Trophoblast cell (in vitro differentiated cells and primary cell): Measurements from ENCODE around the gene ATP9B. TPM values are rescaled to one million over a fixed set of nuclear protein-coding genes. Genes with fewer than 3 reads are reported as not detected.

Source experiments
- DNase-seq, 2 donors: peaks; one replicate each; pipeline ENCODE4 v3.0.0-alpha.2; 2016
- H2AFZ ChIP-seq: 2 replicates; pipeline ENCODE4 v1.6.1; 2013; ENCODE audit warnings: low read length, moderate library complexity, mild to moderate bottlenecking; ENCODE audit not compliant: insufficient read depth, poor library complexity
- H2AK5ac ChIP-seq: 2 replicates; pipeline ENCODE4 v1.6.1; 2013; ENCODE audit warnings: mild to moderate bottlenecking, low read length
- H2BK120ac ChIP-seq: 2 replicates; pipeline ENCODE4 v1.6.1; 2013; ENCODE audit warnings: low read length, mild to moderate bottlenecking, moderate library complexity; ENCODE audit not compliant: insufficient read depth, poor library complexity
- H2BK12ac ChIP-seq: 2 replicates; pipeline ENCODE4 v1.6.1; 2013; ENCODE audit warnings: mild to moderate bottlenecking, low read length, moderate library complexity
- H2BK5ac ChIP-seq: 2 replicates; pipeline ENCODE4 v1.6.1; 2013; ENCODE audit warnings: low read length, low read depth, moderate library complexity, mild to moderate bottlenecking; ENCODE audit not compliant: poor library complexity
- H3K14ac ChIP-seq: 2 replicates; pipeline ENCODE4 v1.6.1; 2013; ENCODE audit warnings: mild to moderate bottlenecking, low read length
- H3K18ac ChIP-seq: 2 replicates; pipeline ENCODE4 v1.6.1; 2013; ENCODE audit warnings: mild to moderate bottlenecking, low read length
- H3K23ac ChIP-seq: 2 replicates; pipeline ENCODE4 v1.6.1; 2013; ENCODE audit warnings: low read length
- H3K27ac ChIP-seq: 2 replicates; pipeline ENCODE4 v1.5.1; 2013; ENCODE audit warnings: low read depth, mild to moderate bottlenecking, inconsistent platforms, low read length, moderate library complexity
- H3K27me3 ChIP-seq: 2 replicates; pipeline ENCODE4 v1.6.1; 2013; ENCODE audit warnings: inconsistent platforms, mild to moderate bottlenecking, low read length, moderate library complexity; ENCODE audit not compliant: insufficient read depth
- H3K36me3 ChIP-seq, 2 experiments: 1 replicate in 1 of 2; 2 replicates in 1 of 2; pipeline ENCODE4 v1.6.1; 2013; ENCODE audit warnings: low read length in 2 of 2, mild to moderate bottlenecking in 2 of 2, moderate library complexity in 1 of 2; ENCODE audit not compliant: insufficient read depth in 2 of 2, control insufficient read depth in 1 of 2
- H3K4ac ChIP-seq: 2 replicates; pipeline ENCODE4 v1.6.1; 2013; ENCODE audit warnings: low read depth, mild to moderate bottlenecking, low read length, moderate library complexity
- H3K4me1 ChIP-seq, 2 experiments: 1 replicate in 1 of 2; 2 replicates in 1 of 2; pipeline ENCODE4 v1.6.1; 2013; ENCODE audit warnings: low read length in 2 of 2, mild to moderate bottlenecking in 2 of 2, moderate library complexity in 1 of 2; ENCODE audit not compliant: insufficient read depth in 2 of 2, control insufficient read depth in 1 of 2
- H3K4me2 ChIP-seq: 2 replicates; pipeline ENCODE4 v1.6.1; 2013; ENCODE audit warnings: inconsistent platforms, mild to moderate bottlenecking, low read length, moderate library complexity
- H3K4me3 ChIP-seq: 2 replicates; pipeline ENCODE4 v1.5.1; 2013; ENCODE audit warnings: mild to moderate bottlenecking, low read depth, low read length, inconsistent platforms
- H3K79me1 ChIP-seq: one replicate; pipeline ENCODE4 v1.6.1; 2013; ENCODE audit warnings: low read length
- H3K79me2 ChIP-seq: 2 replicates; pipeline ENCODE4 v1.6.1; 2013; ENCODE audit warnings: low read length, mild to moderate bottlenecking; ENCODE audit not compliant: control insufficient read depth, insufficient read depth, poor library complexity
- H3K9ac ChIP-seq: 2 replicates; pipeline ENCODE4 v1.6.1; 2013; ENCODE audit warnings: mild to moderate bottlenecking, low read length
- H3K9me3 ChIP-seq: 2 replicates; pipeline ENCODE4 v1.6.1; 2013; ENCODE audit warnings: low read depth, mild to moderate bottlenecking, control low read depth, inconsistent platforms, low read length; ENCODE audit not compliant: insufficient read depth
- H4K12ac ChIP-seq: 2 replicates; pipeline ENCODE4 v1.6.1; 2013; ENCODE audit warnings: low read depth, mild to moderate bottlenecking, low read length, moderate library complexity
- H4K8ac ChIP-seq: 2 replicates; pipeline ENCODE4 v1.6.1; 2013; ENCODE audit warnings: low read depth, mild to moderate bottlenecking, low read length, moderate library complexity
- H4K91ac ChIP-seq: one replicate; pipeline ENCODE4 v1.6.1; 2013; ENCODE audit warnings: low read depth, mild to moderate bottlenecking, low read length, moderate library complexity
- WGBS: extraction: QIAGEN DNeasy Blood & Tissue Kit; methylation state at CpG from one replicate; pipeline ENCODE4 v1.1.7; 2013; ENCODE audit warnings: missing lambda C conversion rate; ENCODE audit not compliant: insufficient read length, insufficient coverage; ENCODE audit errors: extremely low coverage; 5-methylcytosine and 5-hydroxymethylcytosine counted together
- polyA plus RNA-seq: library from polyadenylated mRNA; stranded (reverse); fragments of 200-250 nt; gene quantifications from 2 replicates; pipeline ENCODE4 v1.2.3, GENCODE V29; 2013

The ATP9B gene, protein sequence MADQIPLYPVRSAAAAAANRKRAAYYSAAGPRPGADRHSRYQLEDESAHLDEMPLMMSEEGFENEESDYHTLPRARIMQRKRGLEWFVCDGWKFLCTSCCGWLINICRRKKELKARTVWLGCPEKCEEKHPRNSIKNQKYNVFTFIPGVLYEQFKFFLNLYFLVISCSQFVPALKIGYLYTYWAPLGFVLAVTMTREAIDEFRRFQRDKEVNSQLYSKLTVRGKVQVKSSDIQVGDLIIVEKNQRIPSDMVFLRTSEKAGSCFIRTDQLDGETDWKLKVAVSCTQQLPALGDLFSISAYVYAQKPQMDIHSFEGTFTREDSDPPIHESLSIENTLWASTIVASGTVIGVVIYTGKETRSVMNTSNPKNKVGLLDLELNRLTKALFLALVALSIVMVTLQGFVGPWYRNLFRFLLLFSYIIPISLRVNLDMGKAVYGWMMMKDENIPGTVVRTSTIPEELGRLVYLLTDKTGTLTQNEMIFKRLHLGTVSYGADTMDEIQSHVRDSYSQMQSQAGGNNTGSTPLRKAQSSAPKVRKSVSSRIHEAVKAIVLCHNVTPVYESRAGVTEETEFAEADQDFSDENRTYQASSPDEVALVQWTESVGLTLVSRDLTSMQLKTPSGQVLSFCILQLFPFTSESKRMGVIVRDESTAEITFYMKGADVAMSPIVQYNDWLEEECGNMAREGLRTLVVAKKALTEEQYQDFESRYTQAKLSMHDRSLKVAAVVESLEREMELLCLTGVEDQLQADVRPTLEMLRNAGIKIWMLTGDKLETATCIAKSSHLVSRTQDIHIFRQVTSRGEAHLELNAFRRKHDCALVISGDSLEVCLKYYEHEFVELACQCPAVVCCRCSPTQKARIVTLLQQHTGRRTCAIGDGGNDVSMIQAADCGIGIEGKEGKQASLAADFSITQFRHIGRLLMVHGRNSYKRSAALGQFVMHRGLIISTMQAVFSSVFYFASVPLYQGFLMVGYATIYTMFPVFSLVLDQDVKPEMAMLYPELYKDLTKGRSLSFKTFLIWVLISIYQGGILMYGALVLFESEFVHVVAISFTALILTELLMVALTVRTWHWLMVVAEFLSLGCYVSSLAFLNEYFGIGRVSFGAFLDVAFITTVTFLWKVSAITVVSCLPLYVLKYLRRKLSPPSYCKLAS
- 6.8 and 7.0 TPM in 2 replicates for polyA plus RNA-seq

DNA sequence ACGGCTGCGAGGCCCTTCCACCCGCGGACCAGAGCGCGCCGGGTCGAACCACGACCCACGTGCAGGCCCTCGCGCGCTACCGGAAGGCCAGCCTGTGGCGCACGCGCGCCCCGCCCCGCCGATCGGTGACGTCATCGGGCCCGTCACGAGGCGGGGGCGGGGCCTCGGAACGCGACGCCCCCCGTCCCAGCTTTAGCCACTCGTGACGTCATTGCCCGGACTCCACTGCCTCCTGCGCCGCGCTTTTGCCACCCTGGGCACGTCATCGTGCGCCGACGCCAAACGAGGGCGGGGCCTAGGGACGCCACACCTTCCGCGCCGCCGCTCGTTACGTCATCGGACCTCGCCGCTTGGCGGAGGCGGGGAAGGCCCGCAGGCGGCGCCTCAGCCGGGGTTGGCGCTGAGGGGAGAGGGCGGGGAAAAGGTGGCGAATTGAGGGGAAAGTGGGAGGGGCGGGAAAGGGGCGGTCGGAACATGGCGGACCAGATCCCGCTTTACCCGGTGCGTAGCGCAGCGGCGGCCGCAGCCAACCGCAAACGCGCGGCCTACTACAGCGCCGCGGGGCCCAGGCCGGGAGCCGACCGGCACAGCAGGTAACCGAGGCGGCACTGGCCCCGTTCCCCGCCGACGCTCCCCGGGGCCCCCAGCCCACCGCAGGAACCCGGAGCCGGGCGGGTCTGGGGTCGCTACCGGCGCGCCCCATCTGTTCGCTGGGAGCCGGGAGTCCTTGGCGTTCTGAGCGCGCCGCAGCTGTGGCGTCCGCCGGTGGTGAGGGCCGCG, at the start of gene ATP9B:
Gene ATP9B (plus strand): TSS at position 458 of the 780 bp plus-strand sequence. CDS start 17 bp downstream, at position 475.
- Histone ChIP-seq H4K91ac (peak within 1 kb of the TSS; percentile 92), H3K23ac (no peak within 1 kb of the TSS), H2BK120ac (peak within 1 kb of the TSS; percentile 74), H4K8ac (peak within 1 kb of the TSS; percentile 99), H3K79me2 (peaks cover 5% of the 10 kb centered on the region), H3K4ac (no peak within 1 kb of the TSS), H4K12ac (peak within 1 kb of the TSS; percentile 97), H3K4me1 (peaks cover 4% of the 10 kb centered on the region in 2 experiments), H3K36me3 (peaks cover 0 to 8% of the 10 kb centered on the region in 2 experiments), H2BK12ac (no peak within 1 kb of the TSS), H2AFZ (peak within 1 kb of the TSS; percentile 98), H3K9ac (peak within 1 kb of the TSS; percentile 88), H3K18ac (peak within 1 kb of the TSS; percentile 82), H3K79me1 (peaks cover 8% of the 10 kb centered on the region), H3K27ac (peak within 1 kb of the TSS; percentile 32), H3K27me3 (no peaks in the 10 kb centered on the region), H3K14ac (peak within 1 kb of the TSS; percentile 92), H3K4me2 (peak within 1 kb of the TSS; percentile 61), H3K9me3 (peaks cover 21% of the 10 kb centered on the region), H3K4me3 (peak within 1 kb of the TSS; percentile 89), H2AK5ac (peak within 1 kb of the TSS; percentile 13), H2BK5ac (no peak within 1 kb of the TSS)
- peak; percentile 97 to 99 for DNase-seq
- WGBS, result no CpG with 5 or more reads among the region's 112 CpGs

DNA sequence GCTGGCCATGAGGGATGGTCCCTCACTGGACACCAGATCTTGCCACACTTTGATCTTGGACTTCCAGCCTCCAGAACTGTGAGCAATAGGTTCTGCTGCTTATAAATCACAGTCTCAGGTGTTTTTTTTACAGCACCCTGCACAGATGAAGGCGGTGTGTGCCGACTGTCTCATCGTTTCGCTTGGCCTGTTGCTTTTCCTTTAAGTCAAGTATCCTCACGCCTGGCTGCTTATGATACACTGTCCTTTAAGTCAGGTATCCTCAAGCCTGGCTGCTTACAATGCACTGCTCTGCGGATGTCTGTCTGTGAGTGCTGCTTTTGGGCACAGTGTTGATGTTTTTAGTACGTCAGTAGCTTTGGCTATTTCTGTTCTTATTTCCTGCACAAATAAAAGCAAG, 49.3 kb upstream of the ATP9B start:
- H3K27me3 ChIP-seq, result no peaks in the 10 kb centered on the region
- no peak overlapping the region for H3K4me3 ChIP-seq
- H2BK120ac ChIP-seq, result no peak overlapping the region
- H3K23ac ChIP-seq, result no peak overlapping the region
- no peak overlapping the region for H3K18ac ChIP-seq
- no peak overlapping the region for H2AK5ac ChIP-seq
- H3K14ac ChIP-seq, result no peak overlapping the region
- H2BK12ac ChIP-seq, result no peak overlapping the region
- no CpG with 5 or more reads among the region's 7 CpGs for WGBS
- H4K8ac ChIP-seq, result no peak overlapping the region
- no peak overlapping the region for H3K4me2 ChIP-seq
- H3K36me3 ChIP-seq, result no peaks in the 10 kb centered on the region
- no peak overlapping the region for H3K27ac ChIP-seq
- H3K79me2 ChIP-seq, result no peaks in the 10 kb centered on the region
- DNase-seq, result no peak
- H3K79me1 ChIP-seq, result no peaks in the 10 kb centered on the region
- H3K4ac ChIP-seq, result no peak overlapping the region
- H4K12ac ChIP-seq, result no peak overlapping the region
- no peak overlapping the region for H2BK5ac ChIP-seq
- H2AFZ ChIP-seq, result no peak overlapping the region
- H3K4me1 ChIP-seq, result no peaks in the 10 kb centered on the region
- H3K9ac ChIP-seq, result no peak overlapping the region
- no peak overlapping the region for H4K91ac ChIP-seq
- peaks cover 6% of the 10 kb centered on the region for H3K9me3 ChIP-seq

DNA sequence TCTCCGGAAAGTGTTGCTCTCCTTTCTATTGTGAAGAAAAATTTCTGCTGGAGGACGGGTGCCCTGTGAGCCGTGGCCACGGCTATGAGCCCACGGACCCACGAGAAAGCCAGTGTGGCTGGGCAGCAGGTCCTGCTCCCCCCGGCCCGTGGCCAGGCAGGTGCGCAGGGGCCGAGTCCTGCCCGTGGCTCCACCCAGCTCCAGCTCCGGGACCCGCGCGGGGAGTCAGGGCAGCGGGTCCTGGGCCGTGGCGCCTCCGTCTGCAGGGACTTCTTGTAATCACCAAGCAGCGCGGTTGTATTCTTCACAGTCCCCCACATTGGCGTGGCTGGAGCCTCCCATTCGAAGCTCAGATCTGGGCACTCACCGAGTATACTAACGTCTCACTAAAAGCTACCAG, 46.6 kb upstream of the ATP9B start:
- no peaks in the 10 kb centered on the region for H3K36me3 ChIP-seq
- H3K4me3 ChIP-seq, result no peak overlapping the region
- no peak overlapping the region for H3K23ac ChIP-seq
- H4K91ac ChIP-seq, result no peak overlapping the region
- H3K9me3 ChIP-seq, result peaks cover 7% of the 10 kb centered on the region
- no peak overlapping the region for H2BK12ac ChIP-seq
- H3K4me2 ChIP-seq, result no peak overlapping the region
- H3K14ac ChIP-seq, result no peak overlapping the region
- no peak overlapping the region for H2AK5ac ChIP-seq
- no CpG with 5 or more reads among the region's 25 CpGs for WGBS
- no peak overlapping the region for H3K18ac ChIP-seq
- H2AFZ ChIP-seq, result no peak overlapping the region
- no peak overlapping the region for H3K27ac ChIP-seq
- no peaks in the 10 kb centered on the region for H3K79me1 ChIP-seq
- H2BK5ac ChIP-seq, result no peak overlapping the region
- H3K4ac ChIP-seq, result no peak overlapping the region
- no peak overlapping the region for H3K9ac ChIP-seq
- H3K4me1 ChIP-seq, result no peaks in the 10 kb centered on the region
- no peak overlapping the region for H4K12ac ChIP-seq
- no peaks in the 10 kb centered on the region for H3K27me3 ChIP-seq
- no peak overlapping the region for H2BK120ac ChIP-seq
- no peak for DNase-seq
- no peaks in the 10 kb centered on the region for H3K79me2 ChIP-seq
- H4K8ac ChIP-seq, result no peak overlapping the region
